Colonic mucosa (tissue), 4 donors: Measurements from ENCODE around the gene SLC9C1. TPM values are rescaled to one million over a fixed set of nuclear protein-coding genes. Genes with fewer than 3 reads are reported as not detected.
"Not testable (repeated sequence)": the region's sequence is repeated elsewhere in the genome, so short reads cannot be mapped to it uniquely, and the experiment has no call there.

Experiments
- DNase-seq: peaks from one replicate; pipeline ENCODE4 v3.0.0-alpha.2; 2020
- H3K27ac ChIP-seq: fragments of 200-600 bp; one replicate; pipeline ENCODE4 v1.8.0; 2021
- H3K27me3 ChIP-seq: fragments of 200-600 bp; one replicate; pipeline ENCODE4 v1.8.0; 2021
- H3K36me3 ChIP-seq: fragments of 200-600 bp; one replicate; pipeline ENCODE4 v1.8.0; 2021
- H3K4me1 ChIP-seq: fragments of 200-600 bp; one replicate; pipeline ENCODE4 v1.8.0; 2021; ENCODE audit warnings: mild to moderate bottlenecking
- H3K4me3 ChIP-seq: fragments of 200-600 bp; one replicate; pipeline ENCODE4 v1.8.0; 2021
- H3K9ac ChIP-seq, 2 donors: one replicate each; pipeline ENCODE4 v1.7.0; 2013; ENCODE audit warnings: control low read depth in 2 of 2, low read depth in 2 of 2, low read length in 2 of 2
- H3K9me3 ChIP-seq: fragments of 200-600 bp; one replicate; pipeline ENCODE4 v1.8.0; 2021
- intact Hi-C: fragments of 100-400 bp; cut with DNase I; formaldehyde crosslinking; loops from one replicate; pipeline ENCODE4 v1.14.1; 2022
- total RNA-seq, 2 donors: library from RNA; stranded (reverse); fragmentation: NEBNext Ultra II Directional in 1 of 2; extraction: Animal tissue kit (Norgen Biotek cat#: 25700) in 1 of 2; gene quantifications; one replicate each; pipeline ENCODE4 v1.2.1, GENCODE V29; 2021
- TF ChIP-seq, protein P1 (sequence below): fragments of 200-600 bp; IDR thresholded peaks from one replicate; pipeline ENCODE4 v1.8.0; 2022; ENCODE audit warnings: antibody characterized with exemption, mild to moderate bottlenecking
- donor health status: healthy.
- donor health status: DM: no; HTN: no; CAD: no.
- donor health status: DM: no; HTN: no; CAD: no.

The SLC9C1 gene
- total RNA-seq, 2 donors from 2014 or later: 0.13 to 0.15 TPM

DNA sequence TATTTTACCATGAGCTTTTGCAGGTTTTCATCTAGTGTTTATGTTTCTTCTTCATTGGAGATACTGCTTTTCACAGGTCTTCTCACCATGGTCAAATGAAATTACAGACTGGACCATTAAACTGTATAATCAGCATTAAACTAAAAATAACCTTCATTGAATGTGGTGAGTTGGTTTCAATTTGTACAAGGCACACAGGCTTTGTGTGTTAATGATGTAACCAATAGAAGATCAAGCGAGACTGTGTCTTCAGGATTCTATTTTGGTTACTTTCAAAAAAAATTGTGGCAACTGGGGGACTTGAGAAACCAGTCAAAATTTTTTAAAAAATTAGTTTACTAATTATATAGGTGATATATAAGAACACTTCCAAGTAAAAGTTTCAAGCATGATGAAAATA is 106.7 kb downstream of the SLC9C1 start:
- no peaks in the 10 kb centered on the region for H3K9me3 ChIP-seq
- intact Hi-C loops: no loop called here
- no peak for DNase-seq
- H3K4me1 ChIP-seq: no peaks in the 10 kb centered on the region
- no peak overlapping the region for H3K9ac ChIP-seq
- H3K36me3 ChIP-seq: no peaks in the 10 kb centered on the region
- H3K4me3 ChIP-seq: no peak overlapping the region
- H3K27ac ChIP-seq: no peak overlapping the region
- H3K27me3 ChIP-seq: no peaks in the 10 kb centered on the region
- TF ChIP-seq, protein P1, sequence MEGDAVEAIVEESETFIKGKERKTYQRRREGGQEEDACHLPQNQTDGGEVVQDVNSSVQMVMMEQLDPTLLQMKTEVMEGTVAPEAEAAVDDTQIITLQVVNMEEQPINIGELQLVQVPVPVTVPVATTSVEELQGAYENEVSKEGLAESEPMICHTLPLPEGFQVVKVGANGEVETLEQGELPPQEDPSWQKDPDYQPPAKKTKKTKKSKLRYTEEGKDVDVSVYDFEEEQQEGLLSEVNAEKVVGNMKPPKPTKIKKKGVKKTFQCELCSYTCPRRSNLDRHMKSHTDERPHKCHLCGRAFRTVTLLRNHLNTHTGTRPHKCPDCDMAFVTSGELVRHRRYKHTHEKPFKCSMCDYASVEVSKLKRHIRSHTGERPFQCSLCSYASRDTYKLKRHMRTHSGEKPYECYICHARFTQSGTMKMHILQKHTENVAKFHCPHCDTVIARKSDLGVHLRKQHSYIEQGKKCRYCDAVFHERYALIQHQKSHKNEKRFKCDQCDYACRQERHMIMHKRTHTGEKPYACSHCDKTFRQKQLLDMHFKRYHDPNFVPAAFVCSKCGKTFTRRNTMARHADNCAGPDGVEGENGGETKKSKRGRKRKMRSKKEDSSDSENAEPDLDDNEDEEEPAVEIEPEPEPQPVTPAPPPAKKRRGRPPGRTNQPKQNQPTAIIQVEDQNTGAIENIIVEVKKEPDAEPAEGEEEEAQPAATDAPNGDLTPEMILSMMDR: no peak

DNA sequence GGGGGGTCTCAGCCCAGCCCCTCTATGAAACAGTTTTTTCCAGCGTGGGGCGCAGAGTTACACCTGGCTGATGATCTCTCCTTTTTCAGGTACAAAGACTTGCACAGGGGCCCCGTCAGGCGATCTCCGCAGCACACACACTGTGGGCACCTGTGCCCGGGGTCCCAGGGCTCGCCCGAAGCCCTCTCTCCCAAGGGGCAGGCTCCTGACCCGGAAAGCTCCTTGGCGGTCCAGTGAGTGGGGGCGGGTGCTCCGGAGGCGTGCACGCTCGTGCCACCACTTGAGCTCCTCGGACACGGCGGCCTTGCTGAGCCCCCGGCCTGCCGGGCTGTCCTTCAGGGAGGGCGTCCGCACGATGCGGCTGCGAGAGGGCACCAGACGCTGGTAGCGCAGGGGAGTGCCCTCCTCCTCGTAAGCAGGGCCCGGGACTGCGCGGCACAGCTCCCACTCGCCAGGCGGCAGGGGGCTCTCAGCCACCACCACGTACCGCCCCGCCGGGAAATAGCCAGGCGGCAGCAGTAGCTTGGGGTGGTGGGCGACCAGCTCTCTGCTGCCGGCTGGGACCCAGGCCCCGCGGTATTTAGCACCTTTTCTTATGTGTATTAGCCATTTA is 108.5 kb downstream of the SLC9C1 start:
- DNase-seq, H3K9me3 ChIP-seq, H3K4me3 ChIP-seq, H3K4me1 ChIP-seq, H3K27me3 ChIP-seq, intact Hi-C loops, H3K9ac ChIP-seq, H3K36me3 ChIP-seq, H3K27ac ChIP-seq: not testable (repeated sequence)

DNA sequence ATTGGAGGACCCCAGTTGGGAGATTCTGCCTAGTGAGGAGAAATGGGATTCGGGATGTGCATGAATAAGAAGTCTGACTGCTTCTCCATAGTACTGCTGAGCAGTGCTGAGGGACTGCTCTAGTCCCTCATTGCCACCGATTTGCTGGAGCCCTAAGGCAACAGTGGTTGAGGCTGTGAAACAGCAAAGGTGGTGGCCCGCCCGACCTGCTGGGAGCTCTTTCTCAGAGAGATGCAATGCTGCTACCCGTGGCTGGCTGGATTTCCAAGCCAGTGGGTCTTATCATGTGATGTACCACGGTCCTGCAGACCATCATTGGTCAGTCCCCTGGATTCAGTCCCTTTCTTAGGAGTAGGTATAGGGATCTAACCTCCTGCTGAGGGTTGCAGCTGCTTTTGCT is 118.4 kb downstream of the SLC9C1 start:
- Histone ChIP-seq H3K36me3 (no peaks in the 10 kb centered on the region), H3K4me1 (no peaks in the 10 kb centered on the region), H3K4me3 (no peak overlapping the region), H3K27ac (no peak overlapping the region), H3K9me3 (no peaks in the 10 kb centered on the region), H3K9ac (no peak overlapping the region), H3K27me3 (no peaks in the 10 kb centered on the region)
- intact Hi-C loops: no loop called here
- DNase-seq: no peak
- TF ChIP-seq, protein P1: no peak

DNA sequence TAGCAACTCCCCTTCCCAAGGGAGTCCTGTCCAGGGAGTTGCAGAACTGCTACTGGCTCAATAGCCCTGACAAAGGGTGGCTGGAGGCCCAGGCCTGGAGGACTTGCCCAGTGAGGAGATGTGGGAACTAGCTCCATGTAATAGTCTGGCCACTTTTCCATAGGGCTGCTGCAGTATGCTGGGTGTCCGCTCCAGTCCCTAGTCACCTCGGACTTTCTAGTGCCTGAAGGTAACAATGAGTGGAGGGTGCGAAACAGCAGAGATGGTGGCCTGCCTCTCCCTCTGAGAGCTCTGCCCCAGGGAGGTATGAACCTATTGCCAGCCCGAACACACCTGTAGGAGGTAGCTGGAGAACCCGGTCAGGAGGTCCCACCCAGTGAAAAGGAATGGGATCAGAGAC is 119.0 kb downstream of the SLC9C1 start:
- Histone ChIP-seq H3K27me3 (no peaks in the 10 kb centered on the region), H3K4me1 (no peaks in the 10 kb centered on the region), H3K9ac (no peak overlapping the region), H3K9me3 (no peaks in the 10 kb centered on the region), H3K27ac (no peak overlapping the region), H3K36me3 (no peaks in the 10 kb centered on the region), H3K4me3 (no peak overlapping the region)
- intact Hi-C loops: no loop called here
- DNase-seq: no peak
- TF ChIP-seq, protein P1: no peak

DNA sequence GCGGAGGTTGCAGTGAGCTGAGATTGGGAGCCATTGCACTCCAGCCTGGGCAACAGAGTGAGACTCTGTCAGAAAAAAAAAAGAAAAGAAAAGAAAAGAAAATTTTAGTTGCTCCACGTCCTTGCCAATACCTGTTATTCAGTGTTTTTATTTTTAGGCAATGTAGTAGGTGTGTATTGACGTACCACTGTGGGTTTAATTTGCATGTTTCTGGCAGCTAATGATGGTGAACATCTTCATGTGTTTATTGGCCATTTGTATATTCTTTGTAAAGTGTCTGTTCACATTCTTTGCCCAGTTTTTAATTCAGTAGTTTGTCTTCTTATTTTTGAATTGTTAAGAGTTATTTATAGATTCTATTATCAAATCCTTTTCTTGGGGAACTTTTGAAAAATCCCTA is 122.9 kb downstream of the SLC9C1 start:
- Histone ChIP-seq H3K9ac (no peak overlapping the region), H3K9me3 (no peaks in the 10 kb centered on the region), H3K4me3 (no peak overlapping the region), H3K36me3 (no peaks in the 10 kb centered on the region), H3K4me1 (no peaks in the 10 kb centered on the region), H3K27me3 (no peaks in the 10 kb centered on the region), H3K27ac (no peak overlapping the region)
- intact Hi-C loops: no loop called here
- TF ChIP-seq, protein P1: no peak
- no peak for DNase-seq

DNA sequence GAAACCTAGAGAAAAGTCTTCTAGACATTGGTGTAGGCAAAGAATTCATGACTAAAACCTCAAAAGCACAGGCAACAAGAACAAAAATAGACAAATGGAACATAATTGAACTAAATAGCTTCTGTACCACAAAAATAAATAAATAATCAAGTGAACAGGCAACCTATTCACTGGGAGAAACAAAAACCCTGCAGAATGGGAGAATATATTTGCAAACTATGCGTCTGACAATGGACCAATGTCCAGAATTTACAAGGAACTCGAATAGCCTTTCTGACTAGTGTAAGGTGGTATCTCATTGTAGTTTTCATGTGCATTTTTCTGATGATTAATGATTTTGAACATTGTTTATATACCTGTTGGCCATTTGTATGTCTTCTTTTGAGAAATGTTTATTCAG is 124.0 kb downstream of the SLC9C1 start:
- no peaks in the 10 kb centered on the region for H3K36me3 ChIP-seq
- no peak overlapping the region for H3K9ac ChIP-seq
- H3K9me3 ChIP-seq: no peaks in the 10 kb centered on the region
- intact Hi-C loops: no loop called here
- no peaks in the 10 kb centered on the region for H3K27me3 ChIP-seq
- no peak overlapping the region for H3K27ac ChIP-seq
- DNase-seq: no peak
- TF ChIP-seq, protein P1: no peak
- no peak overlapping the region for H3K4me3 ChIP-seq
- no peaks in the 10 kb centered on the region for H3K4me1 ChIP-seq
